Measurements from ENCODE around the gene MRPL12. TPM values are rescaled to one million over a fixed set of nuclear protein-coding genes. Genes with fewer than 3 reads are reported as not detected.

Gene MRPL12
- total RNA-seq, 6 donors from 2014 or later, result 29.3 to 69.8 (median 47.8) TPM

GRCh38 chr17:81733507-81734404 is 30.6 kb downstream of the MRPL12 start:
- H3K27ac ChIP-seq, result no peak overlapping the region
- 33 to 49% methylated on average over 21 to 29 of the region's 32 CpGs for WGBS, 2 donors
- H3K27me3 ChIP-seq, result no peaks in the 10 kb centered on the region
- peak; percentile 91 to 94 for ATAC-seq (ENCODE audit: low FRiP score in 2 of 2)
- no peaks in the 10 kb centered on the region for H3K36me3 ChIP-seq
- peak; percentile 86 to 93 for DNase-seq
- TF ChIP-seq CTCF (IDR thresholded peaks at IDR 0.05) (peak; percentile 94 to 98 (median 96)), EP300 (IDR thresholded peaks at IDR 0.05) (no peak), POLR2A (IDR thresholded peaks at IDR 0.05) (no peak), POLR2AphosphoS5 (IDR thresholded peaks at IDR 0.05) (peak in 1 of 2 donors; percentile 17)
- no peaks in the 10 kb centered on the region for H3K9me3 ChIP-seq
- H3K4me3 ChIP-seq, result no peak overlapping the region
- H3K4me1 ChIP-seq, result peaks cover 4 to 19% (median 9%) of the 10 kb centered on the region in 4 donors

GRCh38 chr17:81734405-81735263 is 31.5 kb downstream of the MRPL12 start:
- peak in 1 of 2 donors; percentile 76 for DNase-seq
- Histone ChIP-seq H3K27me3 (no peaks in the 10 kb centered on the region), H3K36me3 (no peaks in the 10 kb centered on the region), H3K9me3 (no peaks in the 10 kb centered on the region), H3K4me1 (peaks cover 4 to 19% (median 9%) of the 10 kb centered on the region in 4 donors), H3K4me3 (no peak overlapping the region), H3K27ac (no peak overlapping the region)
- WGBS, 2 donors, result 72 to 82% methylated on average over 12 to 30 of the region's 35 CpGs
- ATAC-seq (ENCODE audit: low FRiP score in 2 of 2), result no peak
- no peak for TF ChIP-seq POLR2AphosphoS5 (IDR thresholded peaks at IDR 0.05)
- no peak for TF ChIP-seq CTCF (IDR thresholded peaks at IDR 0.05)
- no peak for TF ChIP-seq EP300 (IDR thresholded peaks at IDR 0.05)
- TF ChIP-seq POLR2A (IDR thresholded peaks at IDR 0.05), result no peak

- H3K4me3 ChIP-seq, result peak overlapping the region in 3 of 4 donors; percentile 13 to 31 (median 21)
- H3K27ac ChIP-seq, result peak overlapping the region in 1 of 4 donors; percentile 35
- 18 to 30% methylated on average over 14 to 30 of the region's 30 CpGs for WGBS, 2 donors
- peak; percentile 62 to 64 for ATAC-seq (ENCODE audit: low FRiP score in 2 of 2)
- no peaks in the 10 kb centered on the region for H3K36me3 ChIP-seq
- peak in 1 of 4 donors; percentile 30 for TF ChIP-seq POLR2A (IDR thresholded peaks at IDR 0.05)
- no peak for TF ChIP-seq POLR2AphosphoS5 (IDR thresholded peaks at IDR 0.05)
- no peak for TF ChIP-seq CTCF (IDR thresholded peaks at IDR 0.05)
- no peak for TF ChIP-seq EP300 (IDR thresholded peaks at IDR 0.05)
- H3K27me3 ChIP-seq, result no peaks in the 10 kb centered on the region
- peak; percentile 72 to 79 for DNase-seq
- no peaks in the 10 kb centered on the region for H3K9me3 ChIP-seq
- H3K4me1 ChIP-seq, result peaks cover 5 to 22% (median 9%) of the 10 kb centered on the region in 4 donors
Observed at GRCh38 chr17:81735264-81736102, 32.3 kb downstream of the MRPL12 start.

Measured in upper lobe of left lung (tissue), 6 donors.